GM12873 (cell line): ENCODE measurements around the gene TOR3A.

ENCODE experiments used
- TF ChIP-seq, protein P1 (sequence below): IDR thresholded peaks from 2 replicates; pipeline ENCODE4 v1.5.1; 2012; ENCODE audit warnings: low read depth, mild to moderate bottlenecking, moderate library complexity, low read length, control low read depth; ENCODE audit not compliant: insufficient read depth; ENCODE audit errors: missing control alignments

TOR3A gene

DNA sequence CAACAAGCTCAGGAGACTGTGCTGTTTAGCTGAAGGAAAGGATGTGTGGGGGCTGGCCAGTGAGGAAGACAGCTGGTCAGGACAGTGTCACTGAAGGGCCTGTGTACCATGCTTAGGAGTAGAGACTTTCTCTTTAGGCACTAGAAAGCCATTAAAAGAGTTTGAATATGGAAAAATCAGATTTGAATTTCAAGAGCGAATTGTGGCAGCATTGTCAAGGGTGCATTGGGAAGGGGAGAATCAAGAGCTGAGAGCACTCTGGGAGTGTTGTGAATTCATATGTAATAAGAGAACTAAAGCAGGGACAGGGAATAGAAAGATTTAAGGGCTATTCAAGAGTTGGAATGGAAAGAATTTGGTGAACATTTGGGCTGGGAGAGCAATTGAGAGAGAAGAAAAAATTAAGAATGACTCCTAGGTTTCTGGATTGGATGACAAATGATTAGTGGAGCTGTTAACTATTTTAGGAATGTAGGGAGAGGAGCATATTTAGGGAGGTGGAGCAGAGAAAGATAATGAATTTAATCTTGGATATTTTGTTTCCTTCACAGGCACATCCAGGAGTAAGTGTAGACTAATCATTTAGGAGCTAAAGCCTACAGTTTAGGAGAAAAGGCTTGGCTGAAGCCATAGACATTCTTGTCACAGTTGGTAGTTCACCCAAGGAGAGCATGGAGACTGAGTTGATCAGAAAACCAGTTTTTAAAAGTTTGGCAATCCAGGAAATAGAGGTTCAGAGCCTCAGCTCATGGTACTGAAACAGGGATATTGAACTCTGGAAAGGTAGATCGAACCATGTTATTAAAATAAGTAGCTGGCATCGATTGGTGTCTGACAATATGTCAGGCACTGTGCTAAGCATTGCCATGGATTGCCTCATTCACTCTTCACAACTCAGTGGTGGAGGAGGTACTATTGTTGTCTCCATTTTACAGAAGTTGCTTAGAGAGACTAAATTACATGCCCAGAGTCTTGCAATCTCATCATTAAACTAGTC lies 23.1 kb upstream of the TOR3A start:
- TF ChIP-seq, protein P1, sequence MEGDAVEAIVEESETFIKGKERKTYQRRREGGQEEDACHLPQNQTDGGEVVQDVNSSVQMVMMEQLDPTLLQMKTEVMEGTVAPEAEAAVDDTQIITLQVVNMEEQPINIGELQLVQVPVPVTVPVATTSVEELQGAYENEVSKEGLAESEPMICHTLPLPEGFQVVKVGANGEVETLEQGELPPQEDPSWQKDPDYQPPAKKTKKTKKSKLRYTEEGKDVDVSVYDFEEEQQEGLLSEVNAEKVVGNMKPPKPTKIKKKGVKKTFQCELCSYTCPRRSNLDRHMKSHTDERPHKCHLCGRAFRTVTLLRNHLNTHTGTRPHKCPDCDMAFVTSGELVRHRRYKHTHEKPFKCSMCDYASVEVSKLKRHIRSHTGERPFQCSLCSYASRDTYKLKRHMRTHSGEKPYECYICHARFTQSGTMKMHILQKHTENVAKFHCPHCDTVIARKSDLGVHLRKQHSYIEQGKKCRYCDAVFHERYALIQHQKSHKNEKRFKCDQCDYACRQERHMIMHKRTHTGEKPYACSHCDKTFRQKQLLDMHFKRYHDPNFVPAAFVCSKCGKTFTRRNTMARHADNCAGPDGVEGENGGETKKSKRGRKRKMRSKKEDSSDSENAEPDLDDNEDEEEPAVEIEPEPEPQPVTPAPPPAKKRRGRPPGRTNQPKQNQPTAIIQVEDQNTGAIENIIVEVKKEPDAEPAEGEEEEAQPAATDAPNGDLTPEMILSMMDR = no peak

DNA sequence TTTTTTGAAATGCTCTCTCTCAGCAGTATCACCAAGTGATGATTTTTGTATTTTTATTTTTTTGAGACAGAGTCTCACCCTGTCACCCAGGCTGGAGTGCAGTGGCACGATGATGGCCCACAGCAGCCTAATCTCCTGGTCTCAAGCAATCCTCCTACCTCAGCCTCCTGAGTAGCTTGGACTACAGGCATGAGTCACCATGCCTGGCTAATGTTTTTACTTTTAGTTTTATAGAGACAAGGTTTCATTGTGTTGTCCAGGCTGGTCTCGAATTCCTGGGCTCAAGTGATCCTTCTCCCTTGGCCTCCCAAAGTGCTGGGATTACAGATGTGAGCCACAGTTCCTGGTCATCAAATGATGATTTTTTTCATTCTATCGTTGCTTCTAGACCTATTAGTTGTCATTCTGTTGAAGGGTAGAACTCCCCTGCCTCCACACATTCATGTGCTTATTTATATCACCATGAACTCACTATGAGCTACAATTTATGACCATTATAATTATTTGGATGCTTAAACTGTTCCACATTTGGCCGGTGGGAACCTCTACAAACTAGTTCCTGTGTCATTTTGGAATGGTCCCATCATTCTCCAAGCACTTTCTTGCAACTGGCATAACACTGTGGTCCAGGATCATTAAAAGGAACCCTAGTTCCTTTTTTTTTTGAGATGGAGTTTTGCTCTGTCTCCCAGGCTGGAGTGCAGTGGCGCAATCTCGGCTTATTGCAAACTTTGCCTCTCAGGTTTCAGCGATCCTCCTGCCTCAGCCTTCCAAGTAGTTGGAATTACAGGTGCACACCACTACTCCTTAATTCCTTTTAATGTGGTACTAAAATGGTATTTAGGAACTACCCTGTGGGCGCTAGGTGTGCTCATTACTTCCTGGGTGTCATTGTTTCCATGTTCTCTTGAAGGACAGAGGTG lies 20.2 kb upstream of the TOR3A start:
- TF ChIP-seq, protein P1 = no peak

DNA sequence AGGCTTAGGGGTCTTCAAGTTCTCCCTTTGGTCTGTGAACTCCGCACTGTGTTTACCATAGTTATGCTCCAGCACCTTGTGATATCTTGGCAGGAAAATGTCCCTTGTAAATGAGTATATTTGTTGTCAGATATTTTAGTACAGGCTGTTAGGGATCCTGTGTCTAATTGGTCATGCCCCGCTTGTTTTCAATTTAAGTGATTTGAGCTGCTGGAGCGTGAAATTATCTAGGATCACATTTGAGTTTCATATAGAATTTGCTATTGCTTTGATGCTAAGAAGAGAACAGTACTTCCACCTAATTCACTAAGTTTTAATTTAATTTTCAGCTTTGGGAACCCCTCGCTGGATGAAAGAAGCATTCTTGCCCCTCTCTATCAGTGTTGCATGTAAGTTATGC lies 15.4 kb upstream of the TOR3A start:
- TF ChIP-seq, protein P1 = no peak

DNA sequence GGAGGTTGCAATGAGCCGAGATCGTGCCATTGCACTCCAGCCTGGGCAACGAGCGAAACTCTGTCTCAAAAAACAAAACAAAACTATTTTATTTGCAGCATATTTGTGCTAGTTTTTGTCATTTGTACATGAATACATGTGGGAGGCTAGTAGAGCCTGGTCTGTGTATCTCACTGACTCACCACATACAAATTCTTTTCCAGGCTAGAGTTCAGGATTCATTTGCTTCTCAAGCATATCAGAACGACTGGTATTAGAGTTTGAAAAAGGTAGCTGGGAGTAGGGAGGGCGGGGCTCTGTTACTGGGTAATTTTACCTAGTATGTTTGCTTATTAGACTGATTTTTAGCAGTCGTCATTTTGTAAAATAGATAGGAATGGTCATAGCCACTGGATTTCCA lies 4.5 kb upstream of the TOR3A start:
- TF ChIP-seq, protein P1 = no peak

DNA sequence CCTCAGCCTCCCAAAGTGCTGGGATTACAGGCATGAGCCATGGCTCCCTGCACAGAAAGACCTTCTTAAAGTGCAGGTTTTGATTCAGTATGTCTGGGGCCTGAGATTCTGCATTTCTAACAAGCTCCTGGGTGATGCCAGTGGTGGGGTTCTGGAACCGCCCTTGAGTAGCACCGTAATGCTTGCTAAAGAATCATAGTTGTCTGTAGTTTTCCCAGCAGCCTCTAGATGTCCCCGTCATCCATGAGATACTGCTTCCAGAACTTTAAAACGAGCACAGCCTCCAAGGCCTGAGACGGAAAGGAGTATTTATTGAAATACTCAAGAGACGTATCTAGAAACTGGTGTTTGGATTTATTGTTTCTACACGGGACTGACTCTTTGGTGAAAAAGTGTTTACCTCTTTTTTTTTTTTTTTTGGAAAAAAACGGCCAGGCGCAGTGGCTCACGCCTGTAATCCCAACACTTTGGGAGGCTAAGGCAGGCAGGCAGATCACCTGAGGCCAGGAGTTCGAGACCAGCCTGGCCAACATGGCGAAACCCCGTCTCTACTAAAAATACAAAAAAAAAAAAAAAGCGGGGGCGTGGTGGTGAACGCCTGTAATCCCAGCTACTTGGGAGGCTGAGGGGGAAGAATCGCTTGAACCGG lies 2.6 kb upstream of the TOR3A start:
- TF ChIP-seq, protein P1 = peak; percentile 70

GRCh38 chr1:179080866-179081686 lies 794 bp upstream of the TOR3A start:
- TF ChIP-seq, protein P1 = no peak
